Fibroblast of pulmonary artery (primary cell): ENCODE data around the gene GALNT13.

ENCODE experiments used
- DNase-seq: peaks from one replicate; pipeline ENCODE4 v3.0.0-alpha.2; 2010; ENCODE audit warnings: low read depth
- H3K4me3 ChIP-seq: replicated peaks from 2 replicates; pipeline ENCODE4 v1.5.1; 2011; ENCODE audit warnings: low read depth, mild to moderate bottlenecking, control low read depth, low read length, moderate library complexity
- CTCF ChIP-seq: IDR thresholded peaks from 2 replicates; pipeline ENCODE4 v1.5.1; 2011; ENCODE audit warnings: mild to moderate bottlenecking, control low read depth, low read length, inconsistent platforms; ENCODE audit errors: missing control alignments

GALNT13 gene

GRCh38 chr2:154291511-154291910 is 419.8 kb downstream of the GALNT13 start:
- DNase-seq: no peak
- no peak for TF ChIP-seq CTCF
- H3K4me3 ChIP-seq: no peak overlapping the region

- TF ChIP-seq CTCF: no peak
- no peak for DNase-seq
Measured at GRCh38 chr2:154291927-154292326, 420.2 kb downstream of the GALNT13 start.

GRCh38 chr2:154293864-154294263 is 422.1 kb downstream of the GALNT13 start:
- DNase-seq: no peak
- H3K4me3 ChIP-seq: no peak overlapping the region
- TF ChIP-seq CTCF: no peak

More at GRCh38 chr2:154291927-154292326, 420.2 kb downstream of the GALNT13 start:
- H3K4me3 ChIP-seq: no peak overlapping the region

GRCh38 chr2:154306266-154306970 is 434.7 kb downstream of the GALNT13 start:
- no peak for DNase-seq
- TF ChIP-seq CTCF: no peak
- H3K4me3 ChIP-seq: no peak overlapping the region

GRCh38 chr2:154307007-154307406 is 435.3 kb downstream of the GALNT13 start:
- TF ChIP-seq CTCF: no peak
- H3K4me3 ChIP-seq: no peak overlapping the region
- no peak for DNase-seq

GRCh38 chr2:154324601-154325000 is 452.9 kb downstream of the GALNT13 start:
- TF ChIP-seq CTCF: no peak
- no peak for DNase-seq
- H3K4me3 ChIP-seq: no peak overlapping the region

GRCh38 chr2:154329510-154329909 is 457.8 kb downstream of the GALNT13 start:
- no peak for DNase-seq
- H3K4me3 ChIP-seq: no peak overlapping the region
- TF ChIP-seq CTCF: no peak
